Loucy (cell line): ENCODE measurements around the gene NEK5.

Experiments
- EZH2phosphoT487 ChIP-seq: fragments of 200-600 bp; IDR thresholded peaks from 2 replicates; pipeline ENCODE4 v1.6.1; 2018; ENCODE audit warnings: antibody characterized with exemption, mild to moderate bottlenecking, moderate library complexity, borderline replicate concordance
- TF ChIP-seq, protein P1 (sequence below): fragments of 200-600 bp; sonication (generic); conservative IDR thresholded peaks from 2 replicates; pipeline ENCODE4 v1.5.1; 2014; ENCODE audit warnings: mild to moderate bottlenecking, antibody characterized with exemption, low read length

DNA sequence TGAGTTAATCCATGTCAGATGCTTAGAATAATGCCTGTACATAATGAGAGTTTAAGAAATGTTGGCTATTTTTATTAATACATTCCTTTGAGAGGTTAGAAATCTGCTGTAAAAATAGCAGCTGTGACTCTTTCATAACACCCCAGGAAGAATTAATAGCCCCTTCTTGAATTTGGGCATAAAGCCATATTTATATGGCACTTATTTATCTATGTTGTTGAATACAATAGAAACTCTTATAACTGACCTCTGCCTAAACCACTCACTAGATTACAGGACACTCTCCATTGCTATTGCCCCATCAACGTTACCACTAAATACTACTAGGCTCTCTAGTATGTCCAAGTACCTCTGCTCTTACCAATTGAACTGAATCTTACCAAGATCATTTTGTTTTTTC is 16.3 kb downstream of the NEK5 start:
- TF ChIP-seq, protein P1, sequence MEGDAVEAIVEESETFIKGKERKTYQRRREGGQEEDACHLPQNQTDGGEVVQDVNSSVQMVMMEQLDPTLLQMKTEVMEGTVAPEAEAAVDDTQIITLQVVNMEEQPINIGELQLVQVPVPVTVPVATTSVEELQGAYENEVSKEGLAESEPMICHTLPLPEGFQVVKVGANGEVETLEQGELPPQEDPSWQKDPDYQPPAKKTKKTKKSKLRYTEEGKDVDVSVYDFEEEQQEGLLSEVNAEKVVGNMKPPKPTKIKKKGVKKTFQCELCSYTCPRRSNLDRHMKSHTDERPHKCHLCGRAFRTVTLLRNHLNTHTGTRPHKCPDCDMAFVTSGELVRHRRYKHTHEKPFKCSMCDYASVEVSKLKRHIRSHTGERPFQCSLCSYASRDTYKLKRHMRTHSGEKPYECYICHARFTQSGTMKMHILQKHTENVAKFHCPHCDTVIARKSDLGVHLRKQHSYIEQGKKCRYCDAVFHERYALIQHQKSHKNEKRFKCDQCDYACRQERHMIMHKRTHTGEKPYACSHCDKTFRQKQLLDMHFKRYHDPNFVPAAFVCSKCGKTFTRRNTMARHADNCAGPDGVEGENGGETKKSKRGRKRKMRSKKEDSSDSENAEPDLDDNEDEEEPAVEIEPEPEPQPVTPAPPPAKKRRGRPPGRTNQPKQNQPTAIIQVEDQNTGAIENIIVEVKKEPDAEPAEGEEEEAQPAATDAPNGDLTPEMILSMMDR = no peak
- no peak for TF ChIP-seq EZH2phosphoT487
